Naive thymus-derived CD4-positive, alpha-beta T cell (primary cell): ENCODE results near the gene KCTD19. TPM values are rescaled to one million over a fixed set of nuclear protein-coding genes. Genes with fewer than 3 reads are reported as not detected.
"Not testable (repeated sequence)": the region's sequence is repeated elsewhere in the genome, so short reads cannot be mapped to it uniquely, and the experiment has no call there.

Experiments used
- ATAC-seq: fragments of 150-1000 bp; cut with Tn5 transposase; 2 replicates; pipeline ENCODE4 v1.10.0; 2021; ENCODE audit warnings: mild to moderate bottlenecking, moderate library complexity
- CTCF ChIA-PET: fragments of 350-600 bp; sonication (Branson Sonifier 250); formaldehyde crosslinking; loops from one replicate; lab custom pipeline; 2021; ENCODE audit warnings: antibody characterized with exemption; lab: Charles Lee
- POLR2A ChIA-PET: fragments of 350-600 bp; sonication (Branson Sonifier 250); formaldehyde crosslinking; loops from one replicate; lab custom pipeline; 2021; ENCODE audit warnings: antibody characterized with exemption, inconsistent platforms; lab: Charles Lee
- DNase-seq, 9 donors: peaks; one replicate each; pipeline versions ENCODE4 v3.0.0 to v3.0.0-alpha.2; 2020 to 2022; ENCODE audit warnings: mixed read lengths in 1 of 9
- H3K27ac ChIP-seq: one replicate; pipeline ENCODE4 v1.7.0; 2013; ENCODE audit warnings: mild to moderate bottlenecking, low read depth, low read length, moderate library complexity
- H3K27me3 ChIP-seq, 2 donors: one replicate each; pipeline ENCODE4 v1.7.0; 2013; ENCODE audit warnings: low read length in 2 of 2, mild to moderate bottlenecking in 2 of 2, moderate library complexity in 2 of 2; ENCODE audit not compliant: control insufficient read depth in 2 of 2, insufficient read depth in 2 of 2
- H3K36me3 ChIP-seq, 3 experiments: 1 replicate in 2 of 3; 2 replicates in 1 of 3; pipeline ENCODE4 v1.7.0; 2013; ENCODE audit warnings: low read length in 3 of 3, mild to moderate bottlenecking in 3 of 3, moderate library complexity in 1 of 3; ENCODE audit not compliant: insufficient read depth in 3 of 3, control insufficient read depth in 2 of 3
- H3K4me1 ChIP-seq, 2 donors: one replicate each; pipeline ENCODE4 v1.7.0; 2013; ENCODE audit warnings: low read length in 2 of 2, mild to moderate bottlenecking in 2 of 2, moderate library complexity in 1 of 2; ENCODE audit not compliant: control insufficient read depth in 2 of 2, insufficient read depth in 2 of 2
- H3K4me3 ChIP-seq: 2 replicates; pipeline ENCODE4 v1.7.0; 2013; ENCODE audit warnings: mild to moderate bottlenecking, low read length
- H3K9me3 ChIP-seq, 3 experiments: 1 replicate in 2 of 3; 2 replicates in 1 of 3; pipeline ENCODE4 v1.7.0; 2013; ENCODE audit warnings: low read length in 3 of 3; ENCODE audit not compliant: control insufficient read depth in 2 of 3
- H3K27ac Mint-ChIP-seq, 9 donors: one replicate each; pipeline ENCODE4 v1.8.0; 2020 to 2022; ENCODE audit warnings: mixed read lengths in 9 of 9, mild to moderate bottlenecking in 8 of 9, moderate library complexity in 5 of 9, inconsistent platforms in 2 of 9
- H3K27me3 Mint-ChIP-seq, 5 donors: one replicate each; pipeline ENCODE4 v1.8.0; 2021 to 2022; ENCODE audit warnings: mixed read lengths in 5 of 5, mild to moderate bottlenecking in 1 of 5
- H3K36me3 Mint-ChIP-seq, 5 donors: one replicate each; pipeline ENCODE4 v1.8.0; 2020 to 2022; ENCODE audit warnings: mixed read lengths in 5 of 5, mild to moderate bottlenecking in 3 of 5, inconsistent platforms in 1 of 5
- H3K4me1 Mint-ChIP-seq, 7 donors: one replicate each; pipeline ENCODE4 v1.8.0; 2020 to 2022; ENCODE audit warnings: mixed read lengths in 7 of 7, mild to moderate bottlenecking in 3 of 7, inconsistent platforms in 1 of 7
- H3K4me3 Mint-ChIP-seq, 10 donors: one replicate each; pipeline ENCODE4 v1.8.0; 2020 to 2022; ENCODE audit warnings: mild to moderate bottlenecking in 10 of 10, mixed read lengths in 10 of 10, moderate library complexity in 6 of 10, inconsistent platforms in 2 of 10
- H3K9me3 Mint-ChIP-seq, 11 donors: one replicate each; pipeline ENCODE4 v1.8.0; 2020 to 2022; ENCODE audit warnings: mixed read lengths in 11 of 11, mild to moderate bottlenecking in 4 of 11, inconsistent platforms in 1 of 11, moderate library complexity in 1 of 11
- intact Hi-C, 2 donors: fragments of 100-400 bp; cut with micrococcal nuclease; formaldehyde crosslinking; loops; one replicate each; pipeline ENCODE4 v1.15.1; 2023
- polyA plus RNA-seq, 2 donors: library from polyadenylated mRNA; unstranded; fragments of 300-500 nt; fragmentation: Illumina TruSeq; gene quantifications; one replicate each; pipeline ENCODE4 v1.2.3, GENCODE V29; 2021
- total RNA-seq, 6 experiments: library from RNA in 5 of 6; stranded (reverse) in 5 of 6; gene quantifications; 1 replicate in 5 of 6; 2 replicates in 1 of 6; pipeline ENCODE4 v1.2.3 and lab custom pipeline; 2021 to 2026

Gene KCTD19
- total and polyA plus RNA-seq, 7 experiments from 2014 or later = 0.05 to 0.39 TPM; not detected in 5

DNA sequence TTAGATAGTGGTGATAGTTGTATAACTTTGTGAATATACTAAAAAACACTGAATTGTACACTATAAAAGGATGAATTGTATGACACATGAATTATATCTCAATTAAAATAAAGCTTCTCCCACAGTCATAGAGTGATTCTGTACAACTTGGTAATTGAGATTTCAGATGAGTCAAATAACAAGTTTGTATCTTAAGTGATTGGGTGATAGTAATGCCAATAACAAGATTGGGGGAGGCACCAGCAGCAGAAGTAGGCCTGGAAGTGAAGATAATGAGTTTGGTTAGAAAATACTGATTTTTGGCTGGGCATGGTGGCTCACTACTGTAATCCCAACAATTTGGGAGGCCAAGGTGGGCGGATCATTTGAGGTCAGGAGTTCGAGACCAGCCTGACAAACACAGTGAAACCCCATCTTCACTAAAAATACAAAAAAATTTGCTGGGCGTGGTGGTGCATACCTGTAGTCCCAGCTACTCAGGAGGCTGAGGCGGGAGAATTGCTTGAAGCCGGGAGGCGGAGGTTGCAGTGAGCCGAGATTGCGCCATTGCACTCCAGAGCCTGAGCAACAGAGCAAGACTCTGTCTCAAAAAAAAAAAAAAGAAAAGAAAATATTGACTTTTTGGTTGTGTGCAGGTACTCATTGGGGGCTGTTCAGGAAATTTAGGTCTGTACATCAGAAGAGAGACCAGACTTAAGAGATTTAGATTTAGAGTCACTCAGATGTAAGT lies 33.2 kb upstream of the KCTD19 start:
- H3K4me1 ChIP-seq, H3K9me3 ChIP-seq, ATAC-seq, H3K27ac Mint-ChIP-seq, H3K4me3 ChIP-seq, POLR2A ChIA-PET, H3K36me3 ChIP-seq, H3K27me3 ChIP-seq, CTCF ChIA-PET, H3K9me3 Mint-ChIP-seq, H3K36me3 Mint-ChIP-seq, H3K27ac ChIP-seq, H3K4me3 Mint-ChIP-seq, DNase-seq: not testable (repeated sequence)
- Mint-ChIP-seq H3K4me1 (peaks cover under 1 to 15% (median 9%) of the 10 kb centered on the region in 7 donors), H3K27me3 (peaks cover 0 to 29% (median 3%) of the 10 kb centered on the region in 5 donors)
- intact Hi-C loops = loop anchor here in 1 of 2 donors (10.0 kb wide), 1 partner anchor 105 kb away; no protein-coding TSS in a partner anchor

DNA sequence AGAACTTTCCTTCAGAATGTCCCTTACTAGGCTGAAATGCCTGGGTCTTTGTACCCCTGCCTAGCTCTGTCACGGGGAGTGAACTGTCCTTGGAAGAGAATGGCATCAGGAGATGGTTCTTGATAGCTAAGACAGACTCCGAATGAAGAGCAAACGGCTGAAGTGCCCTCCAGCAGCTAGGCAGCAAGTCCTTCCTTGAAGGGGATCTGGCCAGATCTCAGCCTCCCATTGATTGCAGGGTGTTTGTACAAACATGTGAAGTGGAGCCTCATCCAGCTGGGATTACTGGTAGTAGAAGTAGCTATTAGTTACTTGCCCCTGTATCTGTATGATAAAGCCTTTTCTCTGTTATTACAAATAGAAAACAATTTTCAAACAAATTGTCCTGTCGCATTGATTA lies 31.0 kb upstream of the KCTD19 start:
- Histone ChIP-seq H3K27me3 (no peaks in the 10 kb centered on the region), H3K27ac (no peak overlapping the region), H3K4me3 (no peak overlapping the region), H3K4me1 (no peaks in the 10 kb centered on the region), H3K9me3 (no peaks in the 10 kb centered on the region), H3K36me3 (no peaks in the 10 kb centered on the region)
- no peak for DNase-seq
- Mint-ChIP-seq H3K27ac (no peak overlapping the region), H3K9me3 (no peaks in the 10 kb centered on the region), H3K4me1 (no peaks in the 10 kb centered on the region), H3K4me3 (no peak overlapping the region), H3K36me3 (no peaks in the 10 kb centered on the region), H3K27me3 (peaks cover 0 to 23% (median 3%) of the 10 kb centered on the region in 5 donors)
- ChIA-PET POLR2A (no interaction called here), CTCF (interaction anchor here (0.7 kb wide), 1 partner anchor 32 kb away, joined by 3 read pairs; no protein-coding TSS in a partner anchor)
- ATAC-seq = no peak
- intact Hi-C loops = loop anchor here in 1 of 2 donors (10.0 kb wide), 1 partner anchor 107 kb away; no protein-coding TSS in a partner anchor

DNA sequence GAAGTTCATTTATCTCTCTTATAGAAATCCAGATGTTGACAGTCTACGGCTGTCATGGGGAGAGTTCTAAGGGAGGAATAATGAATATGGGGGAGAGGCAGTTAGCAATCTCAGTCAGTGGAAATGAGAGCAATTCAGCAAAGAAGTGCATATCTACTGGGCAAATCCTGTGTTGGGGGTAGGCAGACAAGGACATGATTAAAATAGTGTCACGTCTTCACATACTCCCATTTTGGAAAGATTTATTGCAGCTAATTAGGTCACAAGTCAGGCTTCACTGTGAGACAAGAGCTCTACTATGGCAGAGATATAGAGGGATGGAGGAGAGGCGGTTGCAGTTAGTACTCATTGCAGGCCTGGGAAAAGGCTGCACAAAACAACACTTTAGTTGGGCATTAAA lies 29.9 kb upstream of the KCTD19 start:
- CTCF ChIA-PET = no interaction called here
- no peak for ATAC-seq
- peaks cover 0 to 25% (median 3%) of the 10 kb centered on the region in 5 donors for H3K27me3 Mint-ChIP-seq
- no peaks in the 10 kb centered on the region for H3K27me3 ChIP-seq
- H3K9me3 Mint-ChIP-seq = no peaks in the 10 kb centered on the region
- no peak overlapping the region for H3K27ac Mint-ChIP-seq
- no peak overlapping the region for H3K4me3 ChIP-seq
- no peak for DNase-seq
- H3K36me3 Mint-ChIP-seq = no peaks in the 10 kb centered on the region
- POLR2A ChIA-PET = no interaction called here
- intact Hi-C loops = loop anchor here in 1 of 2 donors (10.0 kb wide), 1 partner anchor 108 kb away; no protein-coding TSS in a partner anchor
- no peaks in the 10 kb centered on the region for H3K4me1 Mint-ChIP-seq
- H3K4me1 ChIP-seq = no peaks in the 10 kb centered on the region
- no peaks in the 10 kb centered on the region for H3K9me3 ChIP-seq
- no peak overlapping the region for H3K27ac ChIP-seq
- no peak overlapping the region for H3K4me3 Mint-ChIP-seq
- no peaks in the 10 kb centered on the region for H3K36me3 ChIP-seq

DNA sequence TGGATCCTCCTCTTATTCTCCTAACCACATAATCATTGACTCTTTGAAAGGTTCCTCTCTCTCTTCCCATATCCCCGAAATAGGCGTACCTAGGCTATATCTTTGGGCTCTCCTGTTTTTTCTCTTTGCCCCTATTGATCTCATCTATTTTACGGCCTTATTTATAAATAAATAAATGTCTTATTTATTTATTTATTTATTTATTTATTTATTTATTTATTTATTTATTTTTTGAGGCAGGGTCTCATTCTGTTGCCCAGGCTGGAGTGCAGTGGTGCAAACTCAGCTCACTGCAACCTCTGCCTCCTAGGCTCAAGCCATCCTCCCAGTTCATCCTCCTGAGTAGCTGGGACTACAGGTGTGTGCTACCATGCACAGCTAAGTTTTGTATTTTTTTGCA lies 25.9 kb upstream of the KCTD19 start:
- H3K27me3 ChIP-seq, DNase-seq, H3K9me3 ChIP-seq, H3K4me3 Mint-ChIP-seq, H3K4me1 Mint-ChIP-seq, H3K9me3 Mint-ChIP-seq, H3K4me1 ChIP-seq, ATAC-seq, H3K36me3 Mint-ChIP-seq, H3K27ac ChIP-seq, H3K4me3 ChIP-seq, H3K36me3 ChIP-seq: not testable (repeated sequence)
- CTCF ChIA-PET = interaction anchor here (0.6 kb wide), 1 partner anchor 753 kb away, joined by 3 read pairs; no protein-coding TSS in a partner anchor
- intact Hi-C loops = loop anchor here in 1 of 2 donors (10.0 kb wide), 1 partner anchor 112 kb away; no protein-coding TSS in a partner anchor
- peaks cover 0 to 20% (median 6%) of the 10 kb centered on the region in 5 donors for H3K27me3 Mint-ChIP-seq
- POLR2A ChIA-PET = interaction anchor here (0.9 kb wide), 1 partner anchor 65 kb away, joined by 3 read pairs; no protein-coding TSS in a partner anchor
- H3K27ac Mint-ChIP-seq = peak overlapping the region in 1 of 9 donors; percentile 21

DNA sequence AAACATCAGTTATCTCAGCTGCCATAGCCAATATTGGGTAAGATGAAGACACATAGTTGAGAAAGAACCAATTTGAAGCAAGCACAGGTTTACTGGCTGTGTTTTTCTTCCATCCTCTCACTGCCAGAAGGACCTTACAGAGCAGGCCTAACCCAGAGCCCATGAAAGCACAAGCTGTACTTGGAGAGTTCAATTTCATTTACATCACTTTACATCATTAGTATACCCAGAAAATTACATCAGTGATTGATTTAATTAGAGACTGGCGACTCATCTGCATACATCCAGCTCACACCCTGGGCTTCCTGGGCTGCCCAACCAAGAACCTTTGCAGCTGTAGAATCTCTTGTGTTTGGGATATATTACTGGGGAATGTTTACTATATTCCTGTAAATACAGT lies 23.8 kb upstream of the KCTD19 start:
- H3K27ac ChIP-seq = no peak overlapping the region
- no peak overlapping the region for H3K4me3 ChIP-seq
- no peak for ATAC-seq
- no peaks in the 10 kb centered on the region for H3K27me3 ChIP-seq
- ChIA-PET CTCF (interaction anchor here (0.6 to 1.3 kb wide), 2 partner anchors 50 to 443 kb away, joined by 4 to 6 read pairs; no protein-coding TSS in a partner anchor), POLR2A (no interaction called here)
- intact Hi-C loops = loop anchor here in 1 of 2 donors (10.0 kb wide), 1 partner anchor 114 kb away; no protein-coding TSS in a partner anchor
- Mint-ChIP-seq H3K27me3 (peaks cover 0 to 15% (median 4%) of the 10 kb centered on the region in 5 donors), H3K36me3 (no peaks in the 10 kb centered on the region), H3K4me1 (no peaks in the 10 kb centered on the region), H3K4me3 (no peak overlapping the region), H3K9me3 (no peaks in the 10 kb centered on the region), H3K27ac (no peak overlapping the region)
- DNase-seq = no peak
- H3K9me3 ChIP-seq = no peaks in the 10 kb centered on the region
- no peaks in the 10 kb centered on the region for H3K36me3 ChIP-seq
- H3K4me1 ChIP-seq = no peaks in the 10 kb centered on the region

DNA sequence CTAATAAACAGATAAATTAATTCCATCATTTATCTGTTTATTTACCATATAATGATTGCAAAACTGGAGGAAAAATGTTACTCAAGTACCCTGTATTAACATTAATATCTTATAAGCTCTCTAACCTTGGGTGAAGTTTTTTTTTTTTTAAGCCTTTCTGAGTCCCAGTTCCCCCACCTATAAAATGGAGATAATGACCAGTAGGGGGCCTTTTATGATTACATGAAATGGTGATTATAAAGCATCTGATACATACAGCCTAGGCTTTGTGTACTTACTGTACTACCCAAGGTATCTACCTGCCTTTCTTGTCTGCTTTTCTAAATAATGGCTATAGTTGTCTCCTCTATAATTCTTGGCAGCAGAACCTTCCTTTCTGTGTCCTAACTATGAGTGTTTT lies 22.6 kb upstream of the KCTD19 start:
- ChIA-PET CTCF (interaction anchor here (2.0 kb wide), 1 partner anchor 50 kb away, joined by 4 read pairs; no protein-coding TSS in a partner anchor), POLR2A (no interaction called here)
- peak in 4 of 9 donors; percentile 19 to 43 (median 31) for DNase-seq

More for the DNA sequence above, 22.6 kb upstream of the KCTD19 start:
- no peaks in the 10 kb centered on the region for H3K4me1 Mint-ChIP-seq
- no peak overlapping the region for H3K4me3 ChIP-seq
- no peak for ATAC-seq
- H3K9me3 ChIP-seq = no peaks in the 10 kb centered on the region
- no peaks in the 10 kb centered on the region for H3K36me3 Mint-ChIP-seq
- intact Hi-C loops = loop anchor here in 1 of 2 donors (1.0 to 2.0 kb wide), 2 partner anchors 50 to 67 kb away; partner anchors contain the start of gene ZDHHC1
- no peaks in the 10 kb centered on the region for H3K27me3 ChIP-seq
- peak overlapping the region in 1 of 9 donors; percentile 6 for H3K27ac Mint-ChIP-seq
- no peaks in the 10 kb centered on the region for H3K36me3 ChIP-seq
- no peaks in the 10 kb centered on the region for H3K9me3 Mint-ChIP-seq
- H3K4me1 ChIP-seq = no peaks in the 10 kb centered on the region
- no peak overlapping the region for H3K27ac ChIP-seq
- H3K4me3 Mint-ChIP-seq = no peak overlapping the region
- peaks cover 0 to 13% (median 4%) of the 10 kb centered on the region in 5 donors for H3K27me3 Mint-ChIP-seq
